Smooth muscle cell (in vitro differentiated cells): ENCODE measurements around the gene PRR13. TPM values are rescaled to one million over a fixed set of nuclear protein-coding genes. Genes with fewer than 3 reads are reported as not detected.

ENCODE experiments used
- DNase-seq: peaks from one replicate; lab custom pipeline; 2025; ENCODE audit not compliant: unreplicated experiment; lab: John Stamatoyannopoulos, UW
- H2AFZ ChIP-seq: fragments of 200-600 bp; sonication (generic); 2 replicates; pipeline ENCODE4 v1.6.0; 2016; ENCODE audit warnings: antibody characterized with exemption, low read depth, mild to moderate bottlenecking
- H3F3A ChIP-seq: fragments of 200-600 bp; sonication (generic); 2 replicates; pipeline ENCODE4 v1.6.0; 2017; ENCODE audit warnings: antibody characterized with exemption, low read depth
- H3K27ac ChIP-seq: fragments of 200-600 bp; sonication (generic); 2 replicates; pipeline ENCODE4 v1.5.1; 2016; ENCODE audit warnings: low read depth, mild to moderate bottlenecking
- H3K27me3 ChIP-seq: fragments of 200-600 bp; sonication (generic); 2 replicates; pipeline ENCODE4 v1.6.1; 2016; ENCODE audit warnings: low read depth, mild to moderate bottlenecking
- H3K36me3 ChIP-seq: fragments of 200-600 bp; sonication (generic); 2 replicates; pipeline ENCODE4 v1.5.1; 2016; ENCODE audit warnings: low read depth
- H3K4me1 ChIP-seq: fragments of 200-600 bp; sonication (generic); 2 replicates; pipeline ENCODE4 v1.5.1; 2016; ENCODE audit warnings: low read depth
- H3K4me2 ChIP-seq: fragments of 200-600 bp; sonication (generic); 2 replicates; pipeline ENCODE4 v1.6.0; 2016; ENCODE audit warnings: mild to moderate bottlenecking
- H3K4me3 ChIP-seq: fragments of 200-600 bp; sonication (generic); 2 replicates; pipeline ENCODE4 v1.5.1; 2016; ENCODE audit warnings: mild to moderate bottlenecking
- H3K79me2 ChIP-seq: fragments of 200-600 bp; sonication (generic); 2 replicates; pipeline ENCODE4 v1.6.0; 2016; ENCODE audit warnings: low read depth, mild to moderate bottlenecking
- H3K9ac ChIP-seq: fragments of 200-600 bp; sonication (generic); 2 replicates; pipeline ENCODE4 v1.6.0; 2016; ENCODE audit warnings: low read depth
- H3K9me3 ChIP-seq: fragments of 200-600 bp; sonication (generic); replicated peaks from 2 replicates; pipeline ENCODE4 v1.5.1; 2016; ENCODE audit warnings: low read depth
- H4K20me1 ChIP-seq: fragments of 200-600 bp; sonication (generic); 2 replicates; pipeline ENCODE4 v1.6.0; 2016; ENCODE audit warnings: low read depth
- CTCF ChIP-seq: fragments of 200-600 bp; sonication (generic); IDR thresholded peaks from 2 replicates; pipeline ENCODE4 v1.5.1; 2017; ENCODE audit warnings: borderline replicate concordance, mild to moderate bottlenecking, antibody characterized with exemption; ENCODE audit not compliant: insufficient read depth, poor library complexity, severe bottlenecking
- WGBS: methylation state at CpG from one replicate; pipeline ENCODE4 v1.1.7; 2016; ENCODE audit warnings: low lambda C conversion rate; 5-methylcytosine and 5-hydroxymethylcytosine counted together
- polyA plus RNA-seq: library from polyadenylated mRNA; unstranded; fragments of >200 nt; fragmentation: Nextera tagmentation; extraction: Ambion mirVana; gene quantifications from 2 replicates; pipeline ENCODE4 v1.2.1, GENCODE V29; 2016
- total RNA-seq: library from RNA; depleted of rRNA; stranded (reverse); fragments of >200 nt; gene quantifications from 2 replicates; pipeline ENCODE4 v1.2.3, GENCODE V29; 2014

Gene PRR13
- total and polyA plus RNA-seq, 2 experiments from 2014 or later = 65.3 to 176 TPM

GRCh38 chr12:53476769-53477209 lies 35.3 kb downstream of the PRR13 start:
- peak overlapping the region; percentile 53 for H3K27ac ChIP-seq
- WGBS = 85% methylated on average over 2 of the region's 2 CpGs
- H3K4me2 ChIP-seq = no peak overlapping the region
- H3K4me3 ChIP-seq = no peak overlapping the region
- H4K20me1 ChIP-seq = peaks cover 100% of the 10 kb centered on the region
- no peak for DNase-seq
- H3K9me3 ChIP-seq = no peaks in the 10 kb centered on the region
- H3K36me3 ChIP-seq = peaks cover 22% of the 10 kb centered on the region
- H3K27me3 ChIP-seq = no peaks in the 10 kb centered on the region
- H3K9ac ChIP-seq = no peak overlapping the region
- peaks cover 15% of the 10 kb centered on the region for H3K4me1 ChIP-seq
- peak; percentile 34 for TF ChIP-seq CTCF
- H3K79me2 ChIP-seq = peaks cover 59% of the 10 kb centered on the region
- peaks cover 75% of the 10 kb centered on the region for H3F3A ChIP-seq
- no peak overlapping the region for H2AFZ ChIP-seq

GRCh38 chr12:53478865-53479264 lies 37.3 kb downstream of the PRR13 start:
- Histone ChIP-seq H4K20me1 (peaks cover 100% of the 10 kb centered on the region), H3K79me2 (peaks cover 39% of the 10 kb centered on the region)
- TF ChIP-seq CTCF = no peak

GRCh38 chr12:53479331-53479730 lies 37.8 kb downstream of the PRR13 start:
- H3K4me3 ChIP-seq = no peak overlapping the region
- H3K27ac ChIP-seq = peak overlapping the region; percentile 63
- no peaks in the 10 kb centered on the region for H3K27me3 ChIP-seq
- H3F3A ChIP-seq = peaks cover 76% of the 10 kb centered on the region
- H3K36me3 ChIP-seq = peaks cover 22% of the 10 kb centered on the region
- peaks cover 34% of the 10 kb centered on the region for H3K79me2 ChIP-seq
- H2AFZ ChIP-seq = no peak overlapping the region
- no peak overlapping the region for H3K9ac ChIP-seq
- peaks cover 100% of the 10 kb centered on the region for H4K20me1 ChIP-seq
- DNase-seq = no peak
- 84% methylated on average over 5 of the region's 5 CpGs for WGBS
- no peak for TF ChIP-seq CTCF
- H3K9me3 ChIP-seq = no peaks in the 10 kb centered on the region
- H3K4me2 ChIP-seq = no peak overlapping the region
- H3K4me1 ChIP-seq = peaks cover 4% of the 10 kb centered on the region

More at GRCh38 chr12:53478865-53479264, 37.3 kb downstream of the PRR13 start:
- no peak overlapping the region for H3K9ac ChIP-seq
- no peaks in the 10 kb centered on the region for H3K27me3 ChIP-seq
- H3K4me2 ChIP-seq = no peak overlapping the region
- H2AFZ ChIP-seq = no peak overlapping the region
- H3K27ac ChIP-seq = peak overlapping the region; percentile 63
- no peaks in the 10 kb centered on the region for H3K9me3 ChIP-seq
- WGBS = 87% methylated on average over 1 of the region's 1 CpG
- DNase-seq = no peak
- H3K4me3 ChIP-seq = no peak overlapping the region
- peaks cover 71% of the 10 kb centered on the region for H3F3A ChIP-seq
- H3K36me3 ChIP-seq = peaks cover 22% of the 10 kb centered on the region
- H3K4me1 ChIP-seq = peaks cover 7% of the 10 kb centered on the region
